Right lobe of liver (tissue), 6 donors: ENCODE measurements around the gene MBOAT1. TPM values are rescaled to one million over a fixed set of nuclear protein-coding genes. Genes with fewer than 3 reads are reported as not detected.

ENCODE experiments used
- ATAC-seq, 4 donors: fragments of 200-7000 bp; cut with Tn5 transposase; one replicate each; pipeline ENCODE4 v1.9.1; 2020; ENCODE audit warnings: mild to moderate bottlenecking in 4 of 4, moderate library complexity in 4 of 4
- DNase-seq, 3 donors: peaks; one replicate each; pipeline ENCODE4 v3.0.0-alpha.2; 2020
- H3K27ac ChIP-seq, 3 donors: fragments of 200-600 bp; one replicate each; pipeline ENCODE4 v1.8.0; 2022
- H3K27me3 ChIP-seq, 2 donors: fragments of 200-600 bp; one replicate each; pipeline ENCODE4 v1.8.0; 2022
- H3K36me3 ChIP-seq, 4 donors: fragments of 200-600 bp; sonication (generic) in 1 of 4; one replicate each; pipeline versions ENCODE4 v1.5.1 to v1.8.0; 2017 to 2022; ENCODE audit warnings: control low read depth in 1 of 4
- H3K4me1 ChIP-seq, 4 donors: fragments of 200-600 bp; sonication (generic) in 1 of 4; one replicate each; pipeline versions ENCODE4 v1.5.1 to v1.8.0; 2017 to 2022; ENCODE audit warnings: control low read depth in 1 of 4
- H3K4me3 ChIP-seq, 3 donors: fragments of 200-600 bp; one replicate each; pipeline ENCODE4 v1.8.0; 2022
- H3K9me3 ChIP-seq, 4 donors: fragments of 200-600 bp; sonication (generic) in 1 of 4; one replicate each; pipeline versions ENCODE4 v1.5.1 to v1.8.0; 2017 to 2022; ENCODE audit warnings: control low read depth in 1 of 4
- POLR2A ChIP-seq: fragments of 450-650 bp; IDR thresholded peaks from one replicate; pipeline ENCODE4 v1.6.1; 2017; ENCODE audit warnings: antibody characterized with exemption, mild to moderate bottlenecking
- WGBS: methylation state at CpG from one replicate; pipeline ENCODE4 v1.1.6; 2018; ENCODE audit warnings: low coverage, low lambda C conversion rate; ENCODE audit not compliant: insufficient coverage; ENCODE audit errors: missing lambda C conversion rate; 5-methylcytosine and 5-hydroxymethylcytosine counted together
- intact Hi-C, 2 donors: fragments of 100-400 bp; cut with DNase I; formaldehyde crosslinking; loops; one replicate each; pipeline versions ENCODE4 v1.11.2 to v1.14.1; 2022
- total RNA-seq, 6 experiments: library from RNA; depleted of rRNA in 2 of 6; stranded (reverse); fragments of >200 nt in 2 of 6; fragmentation: NEBNext Ultra II Directional in 3 of 6; extraction: Animal tissue kit (Norgen Biotek cat#: 25700) in 3 of 6; gene quantifications; one replicate each; pipeline versions ENCODE4 v1.1.0 to v1.2.4, GENCODE V29; 2016 to 2023
- TF ChIP-seq, protein P1 (sequence below), 4 donors: fragments of 200-600 bp in 3 of 4; fragments of 450-650 bp in 1 of 4; IDR thresholded peaks; one replicate each; pipeline versions ENCODE4 v1.5.1 to v1.8.0; 2016 to 2022; ENCODE audit warnings: antibody characterized with exemption in 4 of 4, mild to moderate bottlenecking in 2 of 4
- donor health status: DM: no; HTN: yes; CAD: no.
- donor health status: DM: no; HTN: no; CAD: no.
- donor health status: DM: no; HTN: no; CAD: no.
- donor health status: DM: no; HTN: yes; CAD: no.
- donor health status: DM: no; HTN: yes; CAD: no.

The MBOAT1 gene
- total RNA-seq, 6 experiments from 2014 or later: 3.6 to 10.0 (median 5.9) TPM

DNA sequence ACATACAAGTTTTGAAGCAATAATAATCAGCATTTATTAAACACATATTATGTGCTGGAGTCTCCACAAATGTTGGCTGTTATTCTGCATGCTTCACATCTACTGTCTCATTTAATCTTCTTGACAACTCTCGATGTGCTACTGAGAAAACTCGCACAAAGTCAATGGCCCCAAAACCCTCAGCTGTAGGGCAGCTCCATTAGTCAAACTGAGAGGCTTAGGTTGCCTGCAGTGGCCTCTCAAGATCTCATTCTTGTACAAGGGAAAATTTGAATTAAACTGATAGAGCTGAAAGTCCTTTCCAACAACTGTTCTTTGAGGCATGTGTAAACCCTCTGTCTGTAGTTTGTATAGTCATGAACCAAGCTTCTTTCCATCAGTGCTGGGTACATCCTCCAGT is 49.8 kb downstream of the MBOAT1 start:
- no peaks in the 10 kb centered on the region for H3K27me3 ChIP-seq
- intact Hi-C loops: no loop called here
- WGBS: 83% methylated on average over 2 of the region's 2 CpGs
- H3K36me3 ChIP-seq: no peaks in the 10 kb centered on the region
- no peaks in the 10 kb centered on the region for H3K9me3 ChIP-seq
- ATAC-seq (no peak), DNase-seq (no peak)
- H3K4me3 ChIP-seq: no peak overlapping the region
- TF ChIP-seq POLR2A: no peak
- TF ChIP-seq, protein P1, sequence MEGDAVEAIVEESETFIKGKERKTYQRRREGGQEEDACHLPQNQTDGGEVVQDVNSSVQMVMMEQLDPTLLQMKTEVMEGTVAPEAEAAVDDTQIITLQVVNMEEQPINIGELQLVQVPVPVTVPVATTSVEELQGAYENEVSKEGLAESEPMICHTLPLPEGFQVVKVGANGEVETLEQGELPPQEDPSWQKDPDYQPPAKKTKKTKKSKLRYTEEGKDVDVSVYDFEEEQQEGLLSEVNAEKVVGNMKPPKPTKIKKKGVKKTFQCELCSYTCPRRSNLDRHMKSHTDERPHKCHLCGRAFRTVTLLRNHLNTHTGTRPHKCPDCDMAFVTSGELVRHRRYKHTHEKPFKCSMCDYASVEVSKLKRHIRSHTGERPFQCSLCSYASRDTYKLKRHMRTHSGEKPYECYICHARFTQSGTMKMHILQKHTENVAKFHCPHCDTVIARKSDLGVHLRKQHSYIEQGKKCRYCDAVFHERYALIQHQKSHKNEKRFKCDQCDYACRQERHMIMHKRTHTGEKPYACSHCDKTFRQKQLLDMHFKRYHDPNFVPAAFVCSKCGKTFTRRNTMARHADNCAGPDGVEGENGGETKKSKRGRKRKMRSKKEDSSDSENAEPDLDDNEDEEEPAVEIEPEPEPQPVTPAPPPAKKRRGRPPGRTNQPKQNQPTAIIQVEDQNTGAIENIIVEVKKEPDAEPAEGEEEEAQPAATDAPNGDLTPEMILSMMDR (IDR thresholded peaks at IDR 0.05): no peak
- H3K4me1 ChIP-seq: no peaks in the 10 kb centered on the region
- H3K27ac ChIP-seq: no peak overlapping the region

DNA sequence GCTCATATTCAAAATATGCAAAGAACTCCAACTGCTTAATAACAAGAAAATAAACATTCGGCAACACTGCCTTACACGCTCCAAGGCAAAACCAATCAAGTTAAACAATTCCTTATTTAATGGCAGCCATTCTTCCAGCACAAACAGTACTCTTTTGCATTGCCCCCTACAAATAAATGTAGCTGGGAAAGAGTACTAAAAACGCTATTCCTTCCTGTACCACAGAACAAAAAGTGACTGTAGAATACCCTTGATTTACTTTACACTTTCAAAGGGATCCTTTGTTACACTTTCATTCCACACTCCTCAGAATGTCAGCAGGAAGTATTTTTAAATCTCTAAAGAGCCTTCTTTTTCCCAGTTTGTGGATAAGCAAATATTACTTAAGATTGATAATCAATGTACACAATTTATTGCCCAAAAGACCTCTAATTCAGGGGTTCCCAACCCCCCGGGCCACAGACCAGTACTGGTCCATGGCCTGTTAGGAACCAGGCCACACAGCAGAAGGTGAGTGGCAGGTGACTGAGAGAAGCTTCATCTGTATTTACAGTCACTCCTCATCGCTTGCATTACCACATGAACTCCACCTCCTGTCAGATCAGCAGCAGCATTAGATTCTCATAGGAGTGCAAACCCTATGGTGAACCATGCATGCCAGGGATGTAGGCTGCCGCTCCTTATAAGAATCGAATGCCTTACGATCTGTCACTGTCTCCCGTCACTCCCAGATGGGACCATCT is 51.6 kb downstream of the MBOAT1 start:
- TF ChIP-seq, protein P1 (IDR thresholded peaks at IDR 0.05): no peak
- TF ChIP-seq POLR2A: no peak
- ATAC-seq (no peak), DNase-seq (no peak)
- no peaks in the 10 kb centered on the region for H3K27me3 ChIP-seq
- H3K4me1 ChIP-seq: no peaks in the 10 kb centered on the region
- H3K9me3 ChIP-seq: no peaks in the 10 kb centered on the region
- no peak overlapping the region for H3K4me3 ChIP-seq
- intact Hi-C loops: no loop called here
- WGBS: 81% methylated on average over 9 of the region's 9 CpGs
- no peak overlapping the region for H3K27ac ChIP-seq
- no peaks in the 10 kb centered on the region for H3K36me3 ChIP-seq

DNA sequence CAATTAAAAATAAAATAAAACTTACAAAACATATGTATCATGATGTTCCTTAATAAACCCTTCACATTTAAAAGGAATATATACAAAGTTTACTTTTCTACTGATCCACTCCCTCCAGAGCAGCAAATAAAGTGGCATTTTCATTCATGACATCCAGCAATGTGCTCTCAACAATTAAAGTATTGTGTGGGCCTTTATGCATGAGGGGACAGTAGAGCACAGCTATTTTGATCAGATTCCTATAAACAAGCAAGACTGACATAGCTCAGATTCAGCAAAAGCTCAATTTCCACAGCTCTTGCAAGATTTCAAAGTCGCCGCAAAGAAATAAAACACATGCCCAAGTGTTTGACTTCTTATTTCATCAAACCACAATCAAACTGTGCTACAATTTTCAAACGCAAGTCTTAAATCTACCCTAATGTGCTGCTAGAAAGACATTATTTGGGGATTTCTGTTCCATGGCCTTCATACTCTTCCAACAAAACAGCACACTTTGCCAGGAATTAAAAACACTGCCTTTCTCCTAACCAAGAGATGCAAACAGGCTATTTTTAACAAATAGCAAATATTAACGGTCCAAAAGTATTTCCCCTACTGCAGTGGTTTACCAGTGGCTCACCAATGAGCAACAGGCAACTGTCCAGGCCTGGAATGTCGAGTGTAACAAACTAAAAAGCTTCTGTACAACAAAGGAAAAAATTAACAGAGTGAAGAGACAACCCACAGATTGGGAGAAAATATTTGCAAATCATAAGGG is 52.3 kb downstream of the MBOAT1 start:
- Histone ChIP-seq H3K36me3 (no peaks in the 10 kb centered on the region), H3K4me1 (no peaks in the 10 kb centered on the region), H3K9me3 (no peaks in the 10 kb centered on the region), H3K4me3 (no peak overlapping the region), H3K27ac (no peak overlapping the region), H3K27me3 (no peaks in the 10 kb centered on the region)
- WGBS: 58% methylated on average over 5 of the region's 5 CpGs
- TF ChIP-seq POLR2A: no peak
- TF ChIP-seq, protein P1 (IDR thresholded peaks at IDR 0.05): no peak
- ATAC-seq: peak in 2 of 4 donors; percentile 18 to 34
- DNase-seq: no peak
- intact Hi-C loops: no loop called here

DNA sequence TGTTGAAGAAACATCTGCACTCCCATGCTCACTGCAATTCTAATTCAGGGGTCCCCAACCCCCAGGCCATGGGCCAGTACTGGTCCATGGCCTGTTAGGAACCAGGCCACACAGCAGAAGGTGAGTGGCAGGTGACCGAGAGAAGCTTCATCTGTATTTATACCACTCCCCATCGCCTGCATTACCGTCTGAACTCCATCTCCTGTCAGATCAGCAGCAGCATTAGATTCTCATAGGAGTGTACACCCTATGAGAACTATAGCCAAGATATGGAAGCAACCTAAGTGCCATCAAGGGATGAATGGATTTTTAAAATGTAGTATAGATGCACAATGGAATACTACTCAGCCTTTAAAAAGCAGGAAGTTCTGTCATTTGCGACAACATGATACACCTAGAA is 53.2 kb downstream of the MBOAT1 start:
- no peak for ATAC-seq
- Histone ChIP-seq H3K27ac (no peak overlapping the region), H3K4me3 (no peak overlapping the region), H3K27me3 (no peaks in the 10 kb centered on the region), H3K9me3 (no peaks in the 10 kb centered on the region), H3K36me3 (no peaks in the 10 kb centered on the region), H3K4me1 (no peaks in the 10 kb centered on the region)
- no peak for DNase-seq
- 63% methylated on average over 3 of the region's 4 CpGs for WGBS
- TF ChIP-seq, protein P1 (IDR thresholded peaks at IDR 0.05): no peak
- TF ChIP-seq POLR2A: no peak
- intact Hi-C loops: no loop called here
